GM23338 (cell line): ENCODE measurements around the gene ATP8B4. TPM values are rescaled to one million over a fixed set of nuclear protein-coding genes. Genes with fewer than 3 reads are reported as not detected.

Source experiments
- ATAC-seq: fragments of 200-7000 bp; cut with Tn5 transposase; 3 replicates; pipeline ENCODE4 v1.9.1; 2020
- DNase-seq: peaks from one replicate; pipeline ENCODE4 v3.0.0-alpha.2; 2015; ENCODE audit warnings: low spot score
- H2AFZ ChIP-seq: fragments of 200-600 bp; sonication (generic); 2 replicates; pipeline ENCODE4 v1.8.0; 2016; ENCODE audit warnings: antibody characterized with exemption, mild to moderate bottlenecking, moderate library complexity
- H3F3A ChIP-seq: fragments of 200-600 bp; sonication (generic); replicated peaks from 2 replicates; pipeline ENCODE4 v1.8.0; 2017; ENCODE audit warnings: antibody characterized with exemption, mixed run types, low read depth
- H3K27ac ChIP-seq: fragments of 200-600 bp; sonication (generic); 2 replicates; pipeline ENCODE4 v1.6.1; 2016; ENCODE audit warnings: low read depth
- H3K27me3 ChIP-seq: fragments of 200-600 bp; sonication (generic); 2 replicates; pipeline ENCODE4 v1.8.0; 2016; ENCODE audit warnings: mild to moderate bottlenecking, mixed run types, moderate library complexity; ENCODE audit not compliant: insufficient read depth
- H3K36me3 ChIP-seq: fragments of 200-600 bp; sonication (generic); 2 replicates; pipeline ENCODE4 v1.8.0; 2016; ENCODE audit warnings: mild to moderate bottlenecking; ENCODE audit not compliant: insufficient read depth
- H3K4me1 ChIP-seq: fragments of 200-600 bp; sonication (generic); 2 replicates; pipeline ENCODE4 v1.8.0; 2016; ENCODE audit warnings: mild to moderate bottlenecking, moderate library complexity; ENCODE audit not compliant: insufficient read depth
- H3K4me2 ChIP-seq: fragments of 200-600 bp; sonication (generic); 2 replicates; pipeline ENCODE4 v1.7.1; 2017; ENCODE audit warnings: mixed run types
- H3K4me3 ChIP-seq: fragments of 200-600 bp; sonication (generic); 2 replicates; pipeline ENCODE4 v1.6.1; 2016; ENCODE audit warnings: mixed run types
- H3K79me2 ChIP-seq: fragments of 200-600 bp; sonication (generic); replicated peaks from 2 replicates; pipeline ENCODE4 v1.8.0; 2017; ENCODE audit warnings: mild to moderate bottlenecking; ENCODE audit not compliant: insufficient read depth
- H3K9me2 ChIP-seq: fragments of 200-600 bp; sonication (generic); 2 replicates; pipeline ENCODE4 v1.8.0; 2017; ENCODE audit not compliant: insufficient read depth
- H4K20me1 ChIP-seq: fragments of 200-600 bp; sonication (generic); replicated peaks from 2 replicates; pipeline ENCODE4 v1.8.0; 2017; ENCODE audit warnings: mild to moderate bottlenecking; ENCODE audit not compliant: insufficient read depth
- H3K27ac Mint-ChIP-seq: 2 replicates; pipeline ENCODE4 v1.8.0; 2020; ENCODE audit warnings: inconsistent platforms, mild to moderate bottlenecking, moderate library complexity, mixed read lengths
- H3K27me3 Mint-ChIP-seq: 3 replicates; pipeline ENCODE4 v1.8.0; 2022; ENCODE audit warnings: low read depth, mild to moderate bottlenecking, moderate library complexity, mixed read lengths, inconsistent platforms; ENCODE audit not compliant: insufficient read depth, poor library complexity
- H3K36me3 Mint-ChIP-seq: 3 replicates; pipeline ENCODE4 v1.8.0; 2021; ENCODE audit warnings: low read depth, mild to moderate bottlenecking, inconsistent platforms, moderate library complexity, mixed read lengths
- H3K4me1 Mint-ChIP-seq: 3 replicates; pipeline ENCODE4 v1.8.0; 2020; ENCODE audit warnings: mild to moderate bottlenecking, inconsistent platforms, mixed read lengths
- H3K4me3 Mint-ChIP-seq: 3 replicates; pipeline ENCODE4 v1.8.0; 2021; ENCODE audit warnings: moderate library complexity, mild to moderate bottlenecking, inconsistent platforms, mixed read lengths
- H3K9me3 Mint-ChIP-seq: 3 replicates; pipeline ENCODE4 v1.8.0; 2020; ENCODE audit warnings: moderate library complexity, mild to moderate bottlenecking, inconsistent platforms, mixed read lengths
- CREB1 ChIP-seq: fragments of 250-450 bp; sonication (Bioruptor Pico); IDR thresholded peaks from 2 replicates; pipeline ENCODE4 v1.5.0; 2020; ENCODE audit warnings: low read depth, mild to moderate bottlenecking, moderate library complexity
- EZH2 ChIP-seq: fragments of 200-600 bp; sonication (generic); IDR thresholded peaks from one replicate; pipeline ENCODE4 v1.8.0; 2017; ENCODE audit warnings: antibody characterized with exemption, mild to moderate bottlenecking, low read depth; ENCODE audit not compliant: unreplicated experiment
- EZH2phosphoT487 ChIP-seq: fragments of 200-600 bp; sonication (generic); IDR thresholded peaks from one replicate; pipeline ENCODE4 v1.8.1; 2018; ENCODE audit warnings: antibody characterized with exemption; ENCODE audit not compliant: unreplicated experiment
- JUNB ChIP-seq: IDR thresholded peaks from one replicate; pipeline ENCODE4 v1.6.1; 2016; ENCODE audit warnings: antibody characterized with exemption; ENCODE audit not compliant: unreplicated experiment
- NANOG ChIP-seq: IDR thresholded peaks from 2 replicates; pipeline ENCODE4 v1.6.1; 2016; ENCODE audit warnings: antibody characterized with exemption, borderline replicate concordance
- POLR2AphosphoS5 ChIP-seq: IDR thresholded peaks from 2 replicates; pipeline ENCODE4 v1.6.1; 2016; ENCODE audit warnings: antibody characterized with exemption, low read depth
- STAT1 ChIP-seq: IDR thresholded peaks from one replicate; pipeline ENCODE4 v1.6.1; 2016; ENCODE audit warnings: antibody characterized with exemption; ENCODE audit not compliant: unreplicated experiment
- ZNF114 ChIP-seq: fragments of 250-450 bp; sonication (Bioruptor Pico); IDR thresholded peaks from 2 replicates; pipeline ENCODE4 v1.5.0; 2020; ENCODE audit warnings: mild to moderate bottlenecking, moderate library complexity
- polyA plus RNA-seq: library from polyadenylated mRNA; unstranded; fragments of >200 nt; fragmentation: Nextera tagmentation; extraction: Ambion mirVana; gene quantifications from 2 replicates; pipeline ENCODE4 v1.2.1, GENCODE V29; 2016
- total RNA-seq: library from RNA; depleted of rRNA; stranded (reverse); fragments of >200 nt; shearing (Covaris generic); gene quantifications from 2 replicates; pipeline ENCODE4 v1.2.3, GENCODE V29; 2014
- TF ChIP-seq, protein P1 (sequence below), 2 experiments: fragments of 200-600 bp in 1 of 2; sonication (generic) in 1 of 2; conservative IDR thresholded peaks; 2 replicates each; pipeline versions ENCODE4 v1.5.1 to v1.6.1; 2016 to 2017; ENCODE audit warnings: antibody characterized with exemption in 2 of 2, low read depth in 2 of 2, mild to moderate bottlenecking in 2 of 2, moderate library complexity in 1 of 2
- TF ChIP-seq, protein P2 (sequence below): fragments of 250-450 bp; sonication (Bioruptor Pico); IDR thresholded peaks from 2 replicates; pipeline ENCODE4 v1.5.0; 2020; ENCODE audit warnings: mild to moderate bottlenecking, moderate library complexity
- TF ChIP-seq, protein P3 (sequence below): IDR thresholded peaks from 2 replicates; pipeline ENCODE4 v1.6.1; 2016; ENCODE audit warnings: antibody characterized with exemption
- TF ChIP-seq, protein P4 (sequence below): IDR thresholded peaks from one replicate; pipeline ENCODE4 v1.6.1; 2018; ENCODE audit warnings: antibody characterized with exemption; ENCODE audit not compliant: unreplicated experiment

The ATP8B4 gene
- total and polyA plus RNA-seq, 2 experiments from 2014 or later = 0.24 TPM; not detected in 1

DNA sequence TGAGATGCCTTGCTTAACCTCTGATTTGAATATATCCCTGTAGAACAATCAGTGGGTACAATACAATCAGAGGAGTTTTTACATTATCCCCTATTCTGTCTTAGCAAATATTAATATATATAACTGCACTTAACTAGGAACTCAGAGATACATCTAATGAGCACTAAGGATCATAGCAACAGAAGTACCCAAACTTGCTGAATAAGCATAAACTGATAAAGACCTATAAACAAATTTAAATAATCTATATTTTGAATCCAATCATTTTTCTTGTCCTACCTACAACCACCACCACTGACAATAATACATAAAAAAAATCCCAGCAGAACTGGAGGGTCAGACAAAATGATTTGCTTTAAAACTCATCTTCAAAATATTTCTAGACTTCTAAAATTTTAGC is 106.2 kb downstream of the ATP8B4 start:
- Mint-ChIP-seq H3K4me1 (peaks cover 7% of the 10 kb centered on the region), H3K36me3 (no peaks in the 10 kb centered on the region), H3K9me3 (no peaks in the 10 kb centered on the region), H3K4me3 (no peak overlapping the region), H3K27ac (no peak overlapping the region), H3K27me3 (no peaks in the 10 kb centered on the region)
- H3K4me1 ChIP-seq = no peaks in the 10 kb centered on the region
- no peaks in the 10 kb centered on the region for H3K79me2 ChIP-seq
- TF ChIP-seq, protein P1, sequence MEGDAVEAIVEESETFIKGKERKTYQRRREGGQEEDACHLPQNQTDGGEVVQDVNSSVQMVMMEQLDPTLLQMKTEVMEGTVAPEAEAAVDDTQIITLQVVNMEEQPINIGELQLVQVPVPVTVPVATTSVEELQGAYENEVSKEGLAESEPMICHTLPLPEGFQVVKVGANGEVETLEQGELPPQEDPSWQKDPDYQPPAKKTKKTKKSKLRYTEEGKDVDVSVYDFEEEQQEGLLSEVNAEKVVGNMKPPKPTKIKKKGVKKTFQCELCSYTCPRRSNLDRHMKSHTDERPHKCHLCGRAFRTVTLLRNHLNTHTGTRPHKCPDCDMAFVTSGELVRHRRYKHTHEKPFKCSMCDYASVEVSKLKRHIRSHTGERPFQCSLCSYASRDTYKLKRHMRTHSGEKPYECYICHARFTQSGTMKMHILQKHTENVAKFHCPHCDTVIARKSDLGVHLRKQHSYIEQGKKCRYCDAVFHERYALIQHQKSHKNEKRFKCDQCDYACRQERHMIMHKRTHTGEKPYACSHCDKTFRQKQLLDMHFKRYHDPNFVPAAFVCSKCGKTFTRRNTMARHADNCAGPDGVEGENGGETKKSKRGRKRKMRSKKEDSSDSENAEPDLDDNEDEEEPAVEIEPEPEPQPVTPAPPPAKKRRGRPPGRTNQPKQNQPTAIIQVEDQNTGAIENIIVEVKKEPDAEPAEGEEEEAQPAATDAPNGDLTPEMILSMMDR (conservative IDR thresholded peaks at IDR 0.05; ENCODE audit: low read depth in 2 of 2) = no peak
- TF ChIP-seq STAT1 (no peak), NANOG (no peak), EZH2 (no peak), CREB1 (CRISPR knock-in tag) (no peak), POLR2AphosphoS5 (no peak), JUNB (no peak), EZH2phosphoT487 (no peak), ZNF114 (CRISPR knock-in tag) (no peak)
- TF ChIP-seq, protein P2, sequence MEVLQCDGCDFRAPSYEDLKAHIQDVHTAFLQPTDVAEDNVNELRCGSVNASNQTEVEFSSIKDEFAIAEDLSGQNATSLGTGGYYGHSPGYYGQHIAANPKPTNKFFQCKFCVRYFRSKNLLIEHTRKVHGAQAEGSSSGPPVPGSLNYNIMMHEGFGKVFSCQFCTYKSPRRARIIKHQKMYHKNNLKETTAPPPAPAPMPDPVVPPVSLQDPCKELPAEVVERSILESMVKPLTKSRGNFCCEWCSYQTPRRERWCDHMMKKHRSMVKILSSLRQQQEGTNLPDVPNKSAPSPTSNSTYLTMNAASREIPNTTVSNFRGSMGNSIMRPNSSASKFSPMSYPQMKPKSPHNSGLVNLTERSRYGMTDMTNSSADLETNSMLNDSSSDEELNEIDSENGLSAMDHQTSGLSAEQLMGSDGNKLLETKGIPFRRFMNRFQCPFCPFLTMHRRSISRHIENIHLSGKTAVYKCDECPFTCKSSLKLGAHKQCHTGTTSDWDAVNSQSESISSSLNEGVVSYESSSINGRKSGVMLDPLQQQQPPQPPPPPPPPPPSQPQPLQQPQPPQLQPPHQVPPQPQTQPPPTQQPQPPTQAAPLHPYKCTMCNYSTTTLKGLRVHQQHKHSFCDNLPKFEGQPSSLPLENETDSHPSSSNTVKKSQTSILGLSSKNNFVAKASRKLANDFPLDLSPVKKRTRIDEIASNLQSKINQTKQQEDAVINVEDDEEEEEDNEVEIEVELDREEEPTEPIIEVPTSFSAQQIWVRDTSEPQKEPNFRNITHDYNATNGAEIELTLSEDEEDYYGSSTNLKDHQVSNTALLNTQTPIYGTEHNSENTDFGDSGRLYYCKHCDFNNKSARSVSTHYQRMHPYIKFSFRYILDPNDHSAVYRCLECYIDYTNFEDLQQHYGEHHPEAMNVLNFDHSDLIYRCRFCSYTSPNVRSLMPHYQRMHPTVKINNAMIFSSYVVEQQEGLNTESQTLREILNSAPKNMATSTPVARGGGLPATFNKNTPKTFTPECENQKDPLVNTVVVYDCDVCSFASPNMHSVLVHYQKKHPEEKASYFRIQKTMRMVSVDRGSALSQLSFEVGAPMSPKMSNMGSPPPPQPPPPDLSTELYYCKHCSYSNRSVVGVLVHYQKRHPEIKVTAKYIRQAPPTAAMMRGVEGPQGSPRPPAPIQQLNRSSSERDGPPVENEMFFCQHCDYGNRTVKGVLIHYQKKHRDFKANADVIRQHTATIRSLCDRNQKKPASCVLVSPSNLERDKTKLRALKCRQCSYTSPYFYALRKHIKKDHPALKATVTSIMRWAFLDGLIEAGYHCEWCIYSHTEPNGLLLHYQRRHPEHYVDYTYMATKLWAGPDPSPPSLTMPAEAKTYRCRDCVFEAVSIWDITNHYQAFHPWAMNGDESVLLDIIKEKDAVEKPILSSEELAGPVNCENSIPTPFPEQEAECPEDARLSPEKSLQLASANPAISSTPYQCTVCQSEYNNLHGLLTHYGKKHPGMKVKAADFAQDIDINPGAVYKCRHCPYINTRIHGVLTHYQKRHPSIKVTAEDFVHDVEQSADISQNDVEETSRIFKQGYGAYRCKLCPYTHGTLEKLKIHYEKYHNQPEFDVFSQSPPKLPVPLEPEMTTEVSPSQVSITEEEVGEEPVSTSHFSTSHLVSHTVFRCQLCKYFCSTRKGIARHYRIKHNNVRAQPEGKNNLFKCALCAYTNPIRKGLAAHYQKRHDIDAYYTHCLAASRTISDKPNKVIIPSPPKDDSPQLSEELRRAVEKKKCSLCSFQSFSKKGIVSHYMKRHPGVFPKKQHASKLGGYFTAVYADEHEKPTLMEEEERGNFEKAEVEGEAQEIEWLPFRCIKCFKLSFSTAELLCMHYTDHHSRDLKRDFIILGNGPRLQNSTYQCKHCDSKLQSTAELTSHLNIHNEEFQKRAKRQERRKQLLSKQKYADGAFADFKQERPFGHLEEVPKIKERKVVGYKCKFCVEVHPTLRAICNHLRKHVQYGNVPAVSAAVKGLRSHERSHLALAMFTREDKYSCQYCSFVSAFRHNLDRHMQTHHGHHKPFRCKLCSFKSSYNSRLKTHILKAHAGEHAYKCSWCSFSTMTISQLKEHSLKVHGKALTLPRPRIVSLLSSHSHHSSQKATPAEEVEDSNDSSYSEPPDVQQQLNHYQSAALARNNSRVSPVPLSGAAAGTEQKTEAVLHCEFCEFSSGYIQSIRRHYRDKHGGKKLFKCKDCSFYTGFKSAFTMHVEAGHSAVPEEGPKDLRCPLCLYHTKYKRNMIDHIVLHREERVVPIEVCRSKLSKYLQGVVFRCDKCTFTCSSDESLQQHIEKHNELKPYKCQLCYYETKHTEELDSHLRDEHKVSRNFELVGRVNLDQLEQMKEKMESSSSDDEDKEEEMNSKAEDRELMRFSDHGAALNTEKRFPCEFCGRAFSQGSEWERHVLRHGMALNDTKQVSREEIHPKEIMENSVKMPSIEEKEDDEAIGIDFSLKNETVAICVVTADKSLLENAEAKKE (CRISPR knock-in tag) = no peak
- TF ChIP-seq, protein P3, sequence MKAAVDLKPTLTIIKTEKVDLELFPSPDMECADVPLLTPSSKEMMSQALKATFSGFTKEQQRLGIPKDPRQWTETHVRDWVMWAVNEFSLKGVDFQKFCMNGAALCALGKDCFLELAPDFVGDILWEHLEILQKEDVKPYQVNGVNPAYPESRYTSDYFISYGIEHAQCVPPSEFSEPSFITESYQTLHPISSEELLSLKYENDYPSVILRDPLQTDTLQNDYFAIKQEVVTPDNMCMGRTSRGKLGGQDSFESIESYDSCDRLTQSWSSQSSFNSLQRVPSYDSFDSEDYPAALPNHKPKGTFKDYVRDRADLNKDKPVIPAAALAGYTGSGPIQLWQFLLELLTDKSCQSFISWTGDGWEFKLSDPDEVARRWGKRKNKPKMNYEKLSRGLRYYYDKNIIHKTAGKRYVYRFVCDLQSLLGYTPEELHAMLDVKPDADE = no peak
- TF ChIP-seq, protein P4, sequence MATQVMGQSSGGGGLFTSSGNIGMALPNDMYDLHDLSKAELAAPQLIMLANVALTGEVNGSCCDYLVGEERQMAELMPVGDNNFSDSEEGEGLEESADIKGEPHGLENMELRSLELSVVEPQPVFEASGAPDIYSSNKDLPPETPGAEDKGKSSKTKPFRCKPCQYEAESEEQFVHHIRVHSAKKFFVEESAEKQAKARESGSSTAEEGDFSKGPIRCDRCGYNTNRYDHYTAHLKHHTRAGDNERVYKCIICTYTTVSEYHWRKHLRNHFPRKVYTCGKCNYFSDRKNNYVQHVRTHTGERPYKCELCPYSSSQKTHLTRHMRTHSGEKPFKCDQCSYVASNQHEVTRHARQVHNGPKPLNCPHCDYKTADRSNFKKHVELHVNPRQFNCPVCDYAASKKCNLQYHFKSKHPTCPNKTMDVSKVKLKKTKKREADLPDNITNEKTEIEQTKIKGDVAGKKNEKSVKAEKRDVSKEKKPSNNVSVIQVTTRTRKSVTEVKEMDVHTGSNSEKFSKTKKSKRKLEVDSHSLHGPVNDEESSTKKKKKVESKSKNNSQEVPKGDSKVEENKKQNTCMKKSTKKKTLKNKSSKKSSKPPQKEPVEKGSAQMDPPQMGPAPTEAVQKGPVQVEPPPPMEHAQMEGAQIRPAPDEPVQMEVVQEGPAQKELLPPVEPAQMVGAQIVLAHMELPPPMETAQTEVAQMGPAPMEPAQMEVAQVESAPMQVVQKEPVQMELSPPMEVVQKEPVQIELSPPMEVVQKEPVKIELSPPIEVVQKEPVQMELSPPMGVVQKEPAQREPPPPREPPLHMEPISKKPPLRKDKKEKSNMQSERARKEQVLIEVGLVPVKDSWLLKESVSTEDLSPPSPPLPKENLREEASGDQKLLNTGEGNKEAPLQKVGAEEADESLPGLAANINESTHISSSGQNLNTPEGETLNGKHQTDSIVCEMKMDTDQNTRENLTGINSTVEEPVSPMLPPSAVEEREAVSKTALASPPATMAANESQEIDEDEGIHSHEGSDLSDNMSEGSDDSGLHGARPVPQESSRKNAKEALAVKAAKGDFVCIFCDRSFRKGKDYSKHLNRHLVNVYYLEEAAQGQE = no peak
- no peak for ATAC-seq
- H3K4me2 ChIP-seq = no peak overlapping the region
- no peak overlapping the region for H3K4me3 ChIP-seq
- no peak overlapping the region for H2AFZ ChIP-seq
- no peaks in the 10 kb centered on the region for H3F3A ChIP-seq
- H3K36me3 ChIP-seq = no peaks in the 10 kb centered on the region
- H3K27me3 ChIP-seq = no peaks in the 10 kb centered on the region
- no peaks in the 10 kb centered on the region for H4K20me1 ChIP-seq
- no peak for DNase-seq
- no peak overlapping the region for H3K27ac ChIP-seq
- H3K9me2 ChIP-seq = no peaks in the 10 kb centered on the region
